ENCODE data around the gene EHD4.

The EHD4 gene

GRCh38 chr15:41890050-41890690 lies 82.2 kb downstream of the EHD4 start:
- TF ChIP-seq, protein P1, sequence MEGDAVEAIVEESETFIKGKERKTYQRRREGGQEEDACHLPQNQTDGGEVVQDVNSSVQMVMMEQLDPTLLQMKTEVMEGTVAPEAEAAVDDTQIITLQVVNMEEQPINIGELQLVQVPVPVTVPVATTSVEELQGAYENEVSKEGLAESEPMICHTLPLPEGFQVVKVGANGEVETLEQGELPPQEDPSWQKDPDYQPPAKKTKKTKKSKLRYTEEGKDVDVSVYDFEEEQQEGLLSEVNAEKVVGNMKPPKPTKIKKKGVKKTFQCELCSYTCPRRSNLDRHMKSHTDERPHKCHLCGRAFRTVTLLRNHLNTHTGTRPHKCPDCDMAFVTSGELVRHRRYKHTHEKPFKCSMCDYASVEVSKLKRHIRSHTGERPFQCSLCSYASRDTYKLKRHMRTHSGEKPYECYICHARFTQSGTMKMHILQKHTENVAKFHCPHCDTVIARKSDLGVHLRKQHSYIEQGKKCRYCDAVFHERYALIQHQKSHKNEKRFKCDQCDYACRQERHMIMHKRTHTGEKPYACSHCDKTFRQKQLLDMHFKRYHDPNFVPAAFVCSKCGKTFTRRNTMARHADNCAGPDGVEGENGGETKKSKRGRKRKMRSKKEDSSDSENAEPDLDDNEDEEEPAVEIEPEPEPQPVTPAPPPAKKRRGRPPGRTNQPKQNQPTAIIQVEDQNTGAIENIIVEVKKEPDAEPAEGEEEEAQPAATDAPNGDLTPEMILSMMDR (conservative IDR thresholded peaks at IDR 0.05) = no peak
- no peak overlapping the region for H3K27ac ChIP-seq

DNA sequence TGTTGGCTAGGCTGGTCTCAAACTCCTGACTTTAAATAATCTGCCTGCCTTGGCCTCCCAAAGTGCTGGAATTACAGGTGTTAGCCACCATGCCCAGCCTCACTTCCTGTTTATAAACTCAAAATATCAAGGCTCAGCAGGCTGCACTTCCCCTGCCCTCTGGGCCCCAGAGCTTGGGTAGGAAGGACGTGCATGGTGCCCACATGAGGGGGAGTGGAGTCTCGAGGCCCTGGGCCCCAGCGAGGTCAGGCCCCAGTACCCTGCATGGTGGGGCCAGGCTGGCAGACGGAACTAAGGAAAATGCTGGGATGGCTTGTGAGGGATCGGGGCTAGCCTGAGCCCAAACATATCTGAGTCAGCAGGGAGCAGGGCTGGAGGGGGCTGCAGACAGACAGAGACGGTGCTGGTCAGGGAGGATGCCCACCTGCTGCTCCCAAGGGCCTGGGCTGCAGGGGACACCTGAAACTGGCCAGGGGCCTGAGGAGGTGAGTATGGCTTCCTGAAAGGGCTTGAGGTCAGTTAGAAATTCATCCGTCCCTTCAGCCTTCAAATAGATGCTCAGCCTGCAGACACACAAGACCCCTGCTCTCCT lies 83.6 kb downstream of the EHD4 start:
- no peak overlapping the region for H3K27ac ChIP-seq
- TF ChIP-seq, protein P1 (conservative IDR thresholded peaks at IDR 0.05) = no peak

- H3K27ac ChIP-seq = no peak overlapping the region
- TF ChIP-seq, protein P1 (conservative IDR thresholded peaks at IDR 0.05) = no peak
Observed at GRCh38 chr15:41887893-41888292, 84.5 kb downstream of the EHD4 start.

GRCh38 chr15:41887161-41887560 lies 85.2 kb downstream of the EHD4 start:
- TF ChIP-seq, protein P1 (conservative IDR thresholded peaks at IDR 0.05) = no peak
- no peak overlapping the region for H3K27ac ChIP-seq

- no peak overlapping the region for H3K27ac ChIP-seq
- TF ChIP-seq, protein P1 (conservative IDR thresholded peaks at IDR 0.05) = no peak
Observed at GRCh38 chr15:41886741-41887140, 85.6 kb downstream of the EHD4 start.

- TF ChIP-seq, protein P1 (conservative IDR thresholded peaks at IDR 0.05) = no peak
- no peak overlapping the region for H3K27ac ChIP-seq
Observed at GRCh38 chr15:41885841-41886240, 86.5 kb downstream of the EHD4 start.

GRCh38 chr15:41885321-41885720 lies 87.0 kb downstream of the EHD4 start:
- TF ChIP-seq, protein P1 (conservative IDR thresholded peaks at IDR 0.05) = no peak
- no peak overlapping the region for H3K27ac ChIP-seq
